GM18951 (cell line): Measurements from ENCODE around the gene HSD17B3.
"Not testable (repeated sequence)": the region's sequence is repeated elsewhere in the genome, so short reads cannot be mapped to it uniquely, and the experiment has no call there.

ENCODE experiments used
- POLR2A ChIP-seq: IDR thresholded peaks from 4 replicates; pipeline ENCODE4 v1.6.1; 2011; ENCODE audit warnings: mild to moderate bottlenecking; ENCODE audit not compliant: insufficient read length, insufficient read depth; ENCODE audit errors: extremely low read depth
- in situ Hi-C: fragments of 300-500 bp; cut with MboI; formaldehyde crosslinking; loops from one replicate; pipeline ENCODE4 v1.12.0; 2022; ENCODE audit warnings: low sequenced_read_pairs, mixed read lengths, inconsistent platforms; ENCODE audit not compliant: unreplicated experiment

Gene HSD17B3

DNA sequence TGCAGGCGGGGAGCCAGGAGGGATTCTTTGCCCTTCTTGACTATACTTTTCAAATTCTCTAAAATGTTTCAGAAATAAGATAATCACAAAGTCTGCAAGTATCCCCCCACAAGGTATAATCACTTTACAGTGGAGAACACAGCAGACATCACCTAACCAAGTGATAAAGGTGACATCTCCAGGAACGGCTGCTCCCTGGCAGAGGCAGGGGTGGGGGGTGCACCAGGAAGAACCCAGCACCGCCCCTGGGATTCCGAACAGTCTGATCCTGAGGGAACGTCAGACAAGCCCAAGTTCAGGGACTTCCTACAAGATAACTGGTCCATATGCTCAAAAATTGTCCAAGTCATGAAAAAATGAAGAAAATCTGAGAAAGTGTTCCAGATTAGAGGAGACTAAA is 85.4 kb downstream of the HSD17B3 start:
- no peak for TF ChIP-seq POLR2A
- in situ Hi-C loops: no loop called here

DNA sequence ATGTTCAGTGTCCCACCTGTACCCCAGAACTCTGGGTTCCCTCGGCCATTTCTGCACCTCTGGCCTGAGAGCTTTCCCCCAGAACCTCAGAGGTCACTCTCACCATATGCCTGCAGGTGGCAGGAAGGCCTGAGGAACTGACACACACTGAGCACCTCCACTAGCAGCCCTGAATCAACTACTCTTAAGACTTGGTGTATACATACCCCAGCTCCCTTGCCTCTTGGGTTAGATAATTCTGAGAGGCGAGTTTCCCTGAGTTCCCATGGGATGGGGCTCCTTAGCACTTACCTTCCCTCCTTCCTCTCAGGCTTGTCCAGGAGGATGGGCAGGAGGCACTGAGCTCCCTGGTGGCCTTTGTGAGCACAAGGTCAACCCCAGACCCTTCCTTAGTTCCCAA is 86.1 kb downstream of the HSD17B3 start:
- TF ChIP-seq POLR2A: no peak
- in situ Hi-C loops: no loop called here

DNA sequence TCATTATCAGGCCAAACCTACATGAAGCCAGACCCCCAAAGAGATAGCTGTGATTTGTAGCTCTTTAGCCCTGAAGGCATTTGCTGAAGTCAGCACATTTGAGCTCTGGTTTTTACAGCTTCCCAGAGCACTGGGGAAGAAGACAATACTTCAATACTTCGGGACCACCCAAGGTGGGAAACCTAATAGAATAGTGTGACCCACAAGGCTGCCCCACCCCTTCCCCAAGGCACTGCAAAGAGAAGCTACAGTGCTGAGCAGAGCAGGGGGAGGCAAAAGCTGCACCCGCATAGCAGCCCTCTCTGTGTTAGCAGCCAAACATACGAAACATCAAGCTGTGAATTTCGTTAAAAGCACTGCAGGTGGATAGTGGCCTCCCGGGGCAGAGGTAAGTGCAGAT is 87.3 kb downstream of the HSD17B3 start:
- TF ChIP-seq POLR2A: no peak
- in situ Hi-C loops: no loop called here

DNA sequence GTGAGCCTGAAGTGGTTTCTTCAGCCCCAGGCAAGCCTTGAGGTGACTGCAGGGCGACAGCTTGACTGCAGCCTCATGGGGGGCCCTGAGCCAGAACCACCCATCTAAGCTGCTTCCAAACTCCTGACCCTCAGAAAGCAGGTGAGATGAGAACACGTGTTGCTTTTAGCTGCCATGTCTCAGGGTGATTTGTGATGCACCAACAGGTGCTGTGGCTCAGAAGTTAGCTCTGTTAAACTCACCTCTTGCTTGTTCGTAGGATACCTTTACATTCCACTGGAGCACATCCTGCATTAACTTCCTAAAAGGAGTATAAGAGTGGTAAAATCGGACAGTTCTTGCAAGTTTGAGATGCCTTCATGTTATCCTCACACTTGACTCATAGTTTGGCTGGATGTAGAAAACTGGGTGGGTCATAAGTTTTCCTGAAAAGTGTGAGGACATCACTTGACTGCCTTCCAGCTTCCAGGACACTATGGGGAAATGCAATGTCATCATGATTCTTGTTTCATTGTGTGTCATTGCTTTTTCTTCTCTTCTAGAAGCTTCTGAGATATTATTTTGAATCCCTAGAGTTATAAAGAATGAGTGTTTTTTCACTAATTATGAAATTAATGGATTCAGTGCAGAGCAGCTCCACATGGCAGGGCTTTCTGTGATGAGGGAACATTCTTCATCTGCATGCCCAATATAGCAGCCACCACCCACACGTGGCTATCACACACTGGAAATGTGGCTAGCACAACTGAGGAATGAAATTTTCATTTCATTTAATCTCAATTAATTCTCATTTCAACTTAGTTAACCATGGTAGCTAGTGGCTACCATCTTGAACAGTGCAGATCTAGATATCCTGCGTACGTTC is 92.3 kb downstream of the HSD17B3 start:
- in situ Hi-C loops: no loop called here
- no peak for TF ChIP-seq POLR2A

DNA sequence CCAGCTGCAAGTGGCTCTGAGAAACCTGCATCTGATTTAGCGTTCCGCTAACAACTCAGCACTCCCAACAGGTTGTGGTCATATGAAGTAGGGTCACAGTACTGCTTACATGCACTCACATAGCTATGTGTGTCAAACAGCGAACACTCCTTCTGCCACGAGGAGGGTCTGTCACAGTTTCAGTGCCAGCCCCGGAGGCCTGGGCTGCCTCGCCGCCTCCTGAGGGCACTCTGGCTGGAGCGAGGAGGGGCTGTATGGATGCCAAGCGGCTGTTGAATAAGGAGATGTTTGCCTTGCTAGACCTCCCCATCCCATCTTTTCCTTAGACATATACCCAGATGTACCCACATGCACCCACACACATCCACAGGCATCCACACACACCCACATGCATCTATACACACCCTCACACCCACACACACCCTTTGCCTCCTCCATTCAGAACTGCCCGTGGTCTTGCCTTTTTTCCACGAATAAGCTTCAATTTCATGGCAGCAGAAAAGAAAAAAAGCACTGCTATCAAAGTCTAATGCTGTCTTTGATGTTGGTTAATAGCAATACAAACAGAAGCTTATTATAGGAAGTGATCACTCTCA is 95.7 kb downstream of the HSD17B3 start:
- in situ Hi-C loops: no loop called here
- no peak for TF ChIP-seq POLR2A

DNA sequence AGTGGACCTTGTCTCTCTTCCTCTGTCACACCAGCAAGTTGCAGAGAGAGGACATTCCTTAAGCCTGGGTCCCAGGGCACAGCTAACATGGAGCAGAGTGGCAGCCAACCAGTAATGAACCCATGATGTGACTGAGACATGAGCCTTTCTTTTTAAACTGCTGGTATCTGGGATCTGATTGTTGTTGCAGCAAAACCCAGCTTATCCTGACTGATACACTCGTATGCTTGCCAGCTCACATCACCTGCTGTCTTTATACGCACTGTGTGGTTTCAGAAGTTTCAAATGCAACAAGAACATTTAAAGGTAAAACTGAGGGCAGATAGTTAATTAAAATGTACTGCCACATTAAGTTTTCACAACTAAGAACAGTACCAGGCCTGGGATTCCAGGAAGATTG is 97.1 kb downstream of the HSD17B3 start:
- no peak for TF ChIP-seq POLR2A
- in situ Hi-C loops: no loop called here

DNA sequence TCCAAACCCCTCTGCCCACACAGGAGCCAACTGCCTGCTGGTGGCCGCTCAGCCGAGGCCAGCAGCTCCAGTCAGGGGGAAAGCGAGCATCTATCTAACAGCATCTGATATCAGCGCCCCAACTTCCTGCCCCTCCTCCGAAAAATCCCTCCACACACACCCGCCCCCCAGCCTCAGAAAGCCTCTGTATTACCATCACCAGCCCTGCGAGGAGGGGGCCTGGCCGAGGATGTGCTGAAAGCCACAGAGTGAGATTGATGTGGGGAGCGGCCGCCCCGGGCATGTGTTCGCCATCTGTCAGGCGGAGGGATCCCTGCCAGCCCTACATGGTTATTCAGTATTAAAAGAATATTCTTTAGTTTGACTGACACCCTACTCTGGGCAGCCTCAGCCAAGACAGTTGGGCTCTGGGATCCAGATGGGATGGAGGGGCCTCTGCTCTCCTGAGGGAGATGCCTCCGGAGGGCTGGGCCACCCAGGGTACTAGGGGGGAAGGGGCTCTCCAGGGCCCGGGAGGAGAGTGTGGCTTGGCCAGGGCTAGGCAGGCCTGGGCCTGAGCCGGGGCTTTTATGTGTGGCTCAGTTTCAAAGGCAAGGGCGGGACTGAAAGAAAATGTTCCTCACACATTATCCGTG is 98.0 kb downstream of the HSD17B3 start:
- TF ChIP-seq POLR2A: no peak
- in situ Hi-C loops: no loop called here

DNA sequence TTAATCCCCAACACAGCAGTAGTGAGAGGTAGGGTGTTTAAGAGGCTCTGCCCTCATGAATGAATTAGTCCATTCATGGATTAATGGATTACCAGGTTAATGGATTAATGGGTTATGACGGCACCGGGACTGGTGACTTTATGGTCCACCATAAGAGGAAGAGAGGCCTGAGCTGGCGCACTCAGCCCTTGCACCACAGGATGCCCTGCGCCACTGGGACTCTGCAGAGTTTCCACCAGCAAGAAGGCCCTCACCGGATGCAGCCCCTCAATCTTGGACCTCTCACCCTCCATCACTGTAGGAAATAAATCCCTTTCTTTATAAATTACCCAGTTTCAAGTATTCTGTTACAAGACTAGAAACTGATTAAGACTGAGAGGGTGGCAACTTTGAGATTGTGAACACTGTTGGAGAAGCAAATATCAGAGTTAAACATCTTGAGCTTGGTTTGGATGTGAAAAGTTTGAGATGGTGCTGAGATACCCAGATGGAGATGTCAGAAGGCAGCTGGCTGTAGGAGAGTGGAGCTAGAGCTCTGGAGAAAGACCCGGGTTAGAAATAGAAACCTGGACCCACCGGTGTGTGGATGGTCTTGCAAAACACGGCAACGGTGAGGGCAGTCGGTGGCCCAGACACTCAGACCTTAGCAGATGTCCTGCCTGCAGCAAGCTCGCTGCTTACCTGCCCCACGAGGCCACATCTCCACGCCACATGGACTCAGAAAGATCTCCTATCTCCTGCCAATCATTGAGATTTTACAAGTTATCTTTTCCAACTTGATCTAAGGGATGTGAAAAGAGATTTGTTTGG is 98.8 kb downstream of the HSD17B3 start:
- in situ Hi-C loops: no loop called here
- TF ChIP-seq POLR2A: no peak

DNA sequence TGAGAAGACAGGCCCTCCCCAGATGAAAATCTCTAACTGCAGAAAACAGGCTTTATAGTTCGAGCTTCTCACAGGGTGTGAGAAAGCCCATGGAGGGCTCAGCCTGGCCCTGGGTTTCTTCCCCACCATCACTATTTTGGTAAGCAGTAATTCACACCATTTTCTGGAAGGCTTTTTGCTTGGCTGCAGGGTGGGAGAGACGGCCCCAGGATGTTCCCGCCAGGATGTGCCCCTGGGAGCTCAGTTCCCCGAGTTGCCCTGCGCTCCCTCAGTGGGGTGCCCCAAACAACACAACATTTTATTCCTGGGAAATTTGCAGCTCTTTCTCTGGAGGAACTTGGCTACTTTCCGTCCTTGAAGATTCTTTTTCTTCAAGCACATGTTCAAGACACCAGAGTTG is 100.8 kb downstream of the HSD17B3 start:
- TF ChIP-seq POLR2A: no peak
- in situ Hi-C loops: no loop called here

DNA sequence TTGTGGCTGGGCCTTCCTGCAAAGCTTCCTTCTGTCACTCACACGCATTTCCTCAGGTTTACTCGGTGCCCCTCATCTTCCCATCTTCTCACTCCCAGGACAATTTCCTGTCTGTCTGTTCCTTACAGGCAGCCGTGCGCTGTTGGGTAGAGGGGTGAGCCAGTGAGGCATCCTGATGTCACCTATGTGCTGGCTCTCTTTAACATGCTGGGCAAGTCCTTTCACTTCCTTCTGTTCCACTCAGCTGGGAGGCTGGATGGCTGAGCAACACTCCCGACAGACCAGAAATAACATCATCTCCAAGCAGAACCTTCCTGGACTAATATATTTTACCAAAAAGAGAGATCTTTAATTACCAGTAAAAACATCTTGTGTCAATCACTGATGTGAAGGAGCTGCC is 103.0 kb downstream of the HSD17B3 start:
- in situ Hi-C loops: no loop called here
- TF ChIP-seq POLR2A: no peak

DNA sequence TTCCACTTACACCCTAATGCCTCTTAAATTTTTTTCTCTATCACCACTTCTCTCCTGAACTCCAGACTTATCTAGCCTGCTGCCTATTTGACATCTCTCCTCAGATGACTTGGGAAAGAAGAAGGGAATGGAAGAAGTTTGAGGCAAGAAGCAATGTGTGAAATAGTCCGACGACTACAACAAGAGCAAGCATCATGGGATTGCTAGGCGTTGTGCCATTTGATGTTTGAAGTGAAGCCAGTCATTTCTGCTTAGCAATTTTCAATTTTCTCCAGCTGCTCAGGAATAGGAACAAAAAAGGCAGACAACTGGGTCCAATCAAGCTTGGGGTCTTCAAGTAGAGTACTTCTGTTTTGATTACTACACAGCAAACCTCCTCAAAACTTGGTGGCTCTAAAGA is 106.4 kb downstream of the HSD17B3 start:
- TF ChIP-seq POLR2A: no peak
- in situ Hi-C loops: no loop called here

DNA sequence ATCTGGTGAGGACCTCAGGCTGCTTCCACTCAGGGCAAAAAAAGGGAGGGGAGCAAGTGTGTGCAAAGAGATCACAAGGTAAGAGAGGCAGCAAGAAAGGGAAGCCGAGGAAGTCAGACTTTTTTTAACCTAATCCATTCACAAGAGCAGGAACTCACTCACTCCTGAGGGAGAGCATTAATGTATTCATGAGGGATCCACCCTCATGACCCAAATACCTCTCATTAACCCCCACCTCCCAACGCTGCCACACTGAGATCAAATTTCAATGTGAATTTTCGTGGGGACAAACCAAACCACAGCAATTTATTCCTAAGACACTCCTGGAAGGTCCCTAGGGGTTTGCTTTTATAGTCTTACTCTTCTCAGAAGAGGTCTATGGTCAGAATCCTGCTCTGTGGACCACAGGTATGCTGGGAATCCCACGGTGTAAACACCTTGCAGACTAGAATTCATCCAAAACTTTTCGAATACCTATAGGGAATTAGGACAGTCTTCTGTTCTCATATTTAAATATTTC is 108.7 kb downstream of the HSD17B3 start:
- in situ Hi-C loops: no loop called here
- no peak for TF ChIP-seq POLR2A

DNA sequence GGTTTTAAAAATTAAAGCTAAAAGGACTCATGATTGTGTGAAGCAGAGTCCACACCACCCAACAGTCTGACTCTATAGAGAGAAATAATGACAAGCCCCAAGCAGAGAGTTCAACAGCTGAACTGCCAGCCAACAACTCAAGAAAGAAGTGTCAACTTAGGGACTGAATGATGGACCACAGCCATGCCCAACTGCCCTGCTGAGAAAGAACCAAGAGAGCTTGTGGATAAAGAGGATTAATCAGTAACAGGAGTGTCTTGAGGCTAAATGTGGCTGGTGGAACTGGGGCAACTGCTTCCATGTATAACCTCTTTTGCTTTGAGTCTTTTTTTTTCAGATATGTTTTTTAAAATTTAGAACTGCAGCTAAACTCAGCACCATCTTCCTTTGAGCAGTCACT is 109.3 kb downstream of the HSD17B3 start:
- no peak for TF ChIP-seq POLR2A
- in situ Hi-C loops: no loop called here

DNA sequence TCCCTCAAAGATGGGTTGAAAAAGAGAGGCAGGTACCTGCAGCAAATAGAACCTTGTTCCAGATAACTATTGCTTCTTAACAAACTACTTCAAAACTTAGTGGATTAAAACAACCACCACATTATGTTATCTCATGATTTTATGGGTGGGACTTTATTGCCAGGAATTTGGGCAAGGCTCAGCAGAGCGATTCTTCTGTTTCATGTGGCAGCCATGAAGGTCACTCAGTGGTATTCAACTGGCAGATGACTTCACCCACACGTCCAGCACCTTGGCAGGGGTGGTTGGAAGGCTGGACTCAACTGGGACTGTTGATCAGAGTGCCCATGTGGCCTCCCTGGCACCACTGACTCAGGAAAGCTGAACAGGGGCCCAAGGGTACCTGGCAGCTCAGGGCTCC is 112.0 kb downstream of the HSD17B3 start:
- TF ChIP-seq POLR2A: no peak
- in situ Hi-C loops: no loop called here

DNA sequence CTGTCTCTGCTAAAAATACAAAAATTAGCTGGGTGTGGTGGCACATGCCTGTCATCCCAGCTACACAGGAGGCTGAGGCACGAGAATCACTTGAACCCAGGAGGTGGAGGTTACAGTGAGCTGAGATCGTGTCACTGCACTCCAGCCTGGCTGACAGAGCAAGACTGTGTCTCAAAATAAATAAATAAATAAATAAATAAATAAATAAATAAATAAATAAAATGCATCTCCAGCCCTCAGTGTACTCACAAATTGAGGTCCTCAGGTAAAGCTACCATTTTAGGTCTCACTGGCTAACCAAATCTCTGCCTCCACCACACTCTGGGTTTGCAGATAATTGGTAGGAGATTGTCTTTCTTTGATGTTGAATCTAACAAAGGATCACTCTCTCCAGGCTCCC is 112.4 kb downstream of the HSD17B3 start:
- in situ Hi-C loops: not testable (repeated sequence)
